K562 (cell line): ENCODE measurements around the gene SIMC1.
"Not testable (repeated sequence)": the region's sequence is repeated elsewhere in the genome, so short reads cannot be mapped to it uniquely, and the experiment has no call there.

ENCODE experiments used
- E2F6 ChIP-seq, 2 experiments: IDR thresholded peaks; 2 replicates each; pipeline ENCODE4 v1.6.1; 2011; ENCODE audit warnings: borderline replicate concordance in 1 of 2, control low read depth in 1 of 2, low read depth in 1 of 2, low read length in 1 of 2, mild to moderate bottlenecking in 1 of 2, mixed read lengths in 1 of 2, moderate library complexity in 1 of 2; ENCODE audit not compliant: insufficient read depth in 1 of 2, insufficient read length in 1 of 2, poor library complexity in 1 of 2, severe bottlenecking in 1 of 2; ENCODE audit errors: extremely low read depth in 1 of 2
- MXI1 ChIP-seq: IDR thresholded peaks from 2 replicates; pipeline ENCODE4 v1.6.1; 2011; ENCODE audit warnings: low read depth, mild to moderate bottlenecking, improper control_type of control experiment, low read length
- TF ChIP-seq, protein P1 (sequence below): sonication (generic); formaldehyde crosslinking; IDR thresholded peaks from 2 replicates; pipeline ENCODE4 v1.8.0; 2022; ENCODE audit warnings: missing genetic modification reagents, mild to moderate bottlenecking, moderate library complexity, borderline replicate concordance

GRCh38 chr5:176193636-176194035 lies 44.6 kb upstream of the SIMC1 start:
- TF ChIP-seq, protein P1, sequence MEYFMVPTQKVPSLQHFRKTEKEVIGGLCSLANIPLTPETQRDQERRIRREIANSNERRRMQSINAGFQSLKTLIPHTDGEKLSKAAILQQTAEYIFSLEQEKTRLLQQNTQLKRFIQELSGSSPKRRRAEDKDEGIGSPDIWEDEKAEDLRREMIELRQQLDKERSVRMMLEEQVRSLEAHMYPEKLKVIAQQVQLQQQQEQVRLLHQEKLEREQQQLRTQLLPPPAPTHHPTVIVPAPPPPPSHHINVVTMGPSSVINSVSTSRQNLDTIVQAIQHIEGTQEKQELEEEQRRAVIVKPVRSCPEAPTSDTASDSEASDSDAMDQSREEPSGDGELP (CRISPR knock-in tag) = not testable (repeated sequence)
- TF ChIP-seq E2F6 (IDR thresholded peaks at IDR 0.05; ENCODE audit: borderline replicate concordance in 1 of 2, extremely low read depth in 1 of 2, insufficient read depth in 1 of 2, insufficient read length in 1 of 2, low read depth in 1 of 2, low read length in 1 of 2, poor library complexity in 1 of 2, severe bottlenecking in 1 of 2); MXI1: not testable (repeated sequence)
